Karpas-422 (cell line): Measurements from ENCODE around the gene ETV6. TPM values are rescaled to one million over a fixed set of nuclear protein-coding genes. Genes with fewer than 3 reads are reported as not detected.

ENCODE experiments used
- DNase-seq: peaks from one replicate; pipeline ENCODE4 v3.0.0-alpha.2; 2015
- H2AFZ ChIP-seq: fragments of 200-600 bp; sonication (generic); 2 replicates; pipeline ENCODE4 v1.6.1; 2014; ENCODE audit warnings: antibody characterized with exemption, low read length, mixed read lengths
- H3K27ac ChIP-seq: fragments of 200-600 bp; sonication (generic); 2 replicates; pipeline ENCODE4 v1.5.1; 2014; ENCODE audit warnings: mild to moderate bottlenecking, low read length, moderate library complexity
- H3K27me3 ChIP-seq: fragments of 200-600 bp; sonication (generic); 2 replicates; pipeline ENCODE4 v1.6.1; 2014; ENCODE audit warnings: low read length, mixed read lengths
- H3K36me3 ChIP-seq: fragments of 200-600 bp; sonication (generic); 2 replicates; pipeline ENCODE4 v1.6.1; 2014; ENCODE audit warnings: low read length, mixed read lengths; ENCODE audit not compliant: insufficient read depth
- H3K4me1 ChIP-seq: fragments of 200-600 bp; sonication (generic); 2 replicates; pipeline ENCODE4 v1.6.1; 2014; ENCODE audit warnings: mild to moderate bottlenecking, low read length, mixed read lengths
- H3K4me2 ChIP-seq: fragments of 200-600 bp; sonication (generic); 2 replicates; pipeline ENCODE4 v1.6.1; 2014; ENCODE audit warnings: low read length, low read depth, mild to moderate bottlenecking; ENCODE audit not compliant: poor library complexity, severe bottlenecking
- H3K4me3 ChIP-seq: fragments of 200-600 bp; sonication (generic); 2 replicates; pipeline ENCODE4 v1.5.1; 2014; ENCODE audit warnings: mild to moderate bottlenecking, antibody characterized with exemption, low read length, mixed read lengths
- H3K79me2 ChIP-seq: fragments of 200-600 bp; sonication (generic); 2 replicates; pipeline ENCODE4 v1.6.1; 2014; ENCODE audit warnings: mild to moderate bottlenecking, low read length, mixed read lengths
- H3K9ac ChIP-seq: fragments of 200-600 bp; sonication (generic); 2 replicates; pipeline ENCODE4 v1.6.0; 2014; ENCODE audit warnings: low read length
- H3K9me2 ChIP-seq: fragments of 200-600 bp; sonication (generic), shearing (Covaris generic); replicated peaks from 2 replicates; pipeline ENCODE4 v1.6.0; 2014; ENCODE audit warnings: mild to moderate bottlenecking, low read length, moderate library complexity; ENCODE audit not compliant: insufficient read depth
- H3K9me3 ChIP-seq: fragments of 300-700, 200-600 bp; sonication (generic); 2 replicates; pipeline ENCODE4 v1.6.1; 2014; ENCODE audit warnings: low read length, mixed read lengths
- H4K20me1 ChIP-seq: fragments of 200-600 bp; sonication (generic); 2 replicates; pipeline ENCODE4 v1.6.1; 2014; ENCODE audit warnings: mild to moderate bottlenecking, antibody characterized with exemption, low read length, low read depth; ENCODE audit not compliant: insufficient read depth
- total RNA-seq: library from RNA; depleted of rRNA; stranded (reverse); fragments of >200 nt; shearing (Covaris generic); gene quantifications from 2 replicates; pipeline ENCODE4 v1.2.3, GENCODE V29; 2014; ENCODE audit warnings: low replicate concordance

Gene ETV6
- total RNA-seq, 1 experiment from 2014 or later: 1.0 TPM

GRCh38 chr12:11916771-11917170 is 267.3 kb downstream of the ETV6 start:
- H3K27ac ChIP-seq: no peak overlapping the region
- no peaks in the 10 kb centered on the region for H3K27me3 ChIP-seq
- H4K20me1 ChIP-seq: no peaks in the 10 kb centered on the region
- DNase-seq: no peak
- no peaks in the 10 kb centered on the region for H3K9me2 ChIP-seq
- no peak overlapping the region for H3K9ac ChIP-seq
- no peak overlapping the region for H3K4me3 ChIP-seq
- no peaks in the 10 kb centered on the region for H3K79me2 ChIP-seq
- H3K36me3 ChIP-seq: no peaks in the 10 kb centered on the region
- H2AFZ ChIP-seq: no peak overlapping the region
- H3K4me2 ChIP-seq: no peak overlapping the region
- H3K4me1 ChIP-seq: no peaks in the 10 kb centered on the region
- H3K9me3 ChIP-seq: no peaks in the 10 kb centered on the region

DNA sequence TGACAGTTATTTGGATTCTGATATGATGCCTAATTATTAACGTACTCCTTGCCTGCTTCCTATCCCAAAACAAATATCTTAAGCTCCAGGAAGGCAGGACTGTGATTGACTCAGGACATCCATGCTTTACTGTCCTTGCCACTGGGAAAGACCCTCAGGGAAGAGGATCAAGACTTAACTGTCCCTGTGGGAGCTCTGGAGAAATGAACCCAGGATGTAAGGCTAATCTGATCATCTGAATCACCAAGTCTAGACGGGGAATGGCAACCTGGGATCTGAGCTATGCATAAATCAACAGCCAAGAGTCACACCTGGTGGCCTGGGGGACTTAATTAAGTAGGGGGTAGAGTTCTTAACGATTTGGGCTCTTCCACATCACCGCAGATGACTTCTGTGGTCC is 268.0 kb downstream of the ETV6 start:
- no peak overlapping the region for H3K4me2 ChIP-seq
- no peaks in the 10 kb centered on the region for H3K36me3 ChIP-seq
- H3K27ac ChIP-seq: no peak overlapping the region
- no peaks in the 10 kb centered on the region for H3K27me3 ChIP-seq
- no peaks in the 10 kb centered on the region for H4K20me1 ChIP-seq
- no peaks in the 10 kb centered on the region for H3K4me1 ChIP-seq
- no peak overlapping the region for H3K9ac ChIP-seq
- H3K79me2 ChIP-seq: no peaks in the 10 kb centered on the region
- DNase-seq: no peak
- H2AFZ ChIP-seq: no peak overlapping the region
- no peaks in the 10 kb centered on the region for H3K9me2 ChIP-seq
- no peaks in the 10 kb centered on the region for H3K9me3 ChIP-seq
- no peak overlapping the region for H3K4me3 ChIP-seq

DNA sequence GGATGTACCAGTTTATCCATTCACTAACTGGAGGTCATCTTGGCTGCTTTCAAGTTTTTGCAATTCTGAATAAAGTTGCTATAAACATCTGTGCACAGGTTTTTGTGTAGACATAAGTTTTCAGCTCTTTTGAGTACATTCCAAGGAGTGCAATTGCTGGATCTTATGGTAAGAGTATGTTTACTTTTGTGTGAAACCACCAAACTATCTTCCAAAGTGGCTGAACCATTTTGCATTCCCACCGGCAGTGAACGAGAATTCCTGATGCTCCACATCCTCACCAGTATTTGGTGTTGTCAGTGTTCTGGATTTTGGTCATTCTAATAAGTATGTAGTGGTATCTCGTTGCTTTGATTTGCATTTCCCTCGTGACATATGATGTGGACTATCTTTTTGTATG is 270.8 kb downstream of the ETV6 start:
- no peaks in the 10 kb centered on the region for H3K9me3 ChIP-seq
- no peaks in the 10 kb centered on the region for H3K4me1 ChIP-seq
- H3K4me3 ChIP-seq: no peak overlapping the region
- H4K20me1 ChIP-seq: no peaks in the 10 kb centered on the region
- H3K4me2 ChIP-seq: no peak overlapping the region
- H2AFZ ChIP-seq: no peak overlapping the region
- H3K9ac ChIP-seq: no peak overlapping the region
- H3K9me2 ChIP-seq: no peaks in the 10 kb centered on the region
- no peaks in the 10 kb centered on the region for H3K27me3 ChIP-seq
- DNase-seq: no peak
- H3K79me2 ChIP-seq: no peaks in the 10 kb centered on the region
- H3K36me3 ChIP-seq: no peaks in the 10 kb centered on the region
- no peak overlapping the region for H3K27ac ChIP-seq

DNA sequence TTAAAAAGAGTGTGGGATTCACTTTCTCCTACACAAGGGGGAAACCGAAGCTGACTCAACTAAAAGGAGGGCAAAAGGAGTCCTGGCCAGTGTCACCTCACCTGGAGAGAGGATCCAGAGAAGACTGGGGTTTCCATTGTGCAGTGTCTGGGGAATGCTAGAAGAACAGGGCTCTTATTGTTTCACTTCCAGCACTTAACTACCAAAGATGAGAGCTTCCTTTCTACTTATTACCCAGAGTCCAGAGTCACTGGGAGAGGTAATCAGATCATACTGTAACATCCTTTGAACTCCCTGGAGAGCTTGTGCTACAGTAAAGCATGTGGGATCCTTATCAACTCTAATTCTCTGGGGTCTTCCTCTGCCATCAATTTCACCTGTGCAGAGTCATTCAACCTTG is 272.9 kb downstream of the ETV6 start:
- Histone ChIP-seq H4K20me1 (no peaks in the 10 kb centered on the region), H3K4me2 (no peak overlapping the region)
- no peak for DNase-seq

DNA sequence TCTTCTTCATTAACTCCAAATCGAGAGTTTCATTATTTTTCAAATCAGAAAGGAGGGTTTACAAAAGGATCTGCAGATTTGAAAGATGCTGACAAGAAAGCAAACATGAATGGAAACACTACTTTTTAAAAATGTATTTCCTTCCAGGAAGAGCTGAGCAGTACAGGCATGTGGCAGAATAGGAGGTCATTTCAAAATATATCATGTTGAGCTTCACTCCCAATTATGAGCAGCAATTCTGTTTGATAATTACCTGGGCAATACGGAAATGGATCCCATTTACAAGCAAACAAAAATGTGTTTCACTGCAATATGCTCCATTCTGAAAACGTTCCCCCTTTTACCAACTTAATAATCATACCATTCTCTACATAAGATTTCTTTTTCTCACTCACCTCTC is 273.6 kb downstream of the ETV6 start:
- Histone ChIP-seq H3K4me3 (no peak overlapping the region), H3K27me3 (no peaks in the 10 kb centered on the region), H4K20me1 (no peaks in the 10 kb centered on the region), H2AFZ (no peak overlapping the region), H3K4me1 (no peaks in the 10 kb centered on the region), H3K9me2 (no peaks in the 10 kb centered on the region), H3K36me3 (no peaks in the 10 kb centered on the region), H3K9ac (no peak overlapping the region), H3K27ac (no peak overlapping the region), H3K9me3 (no peaks in the 10 kb centered on the region), H3K4me2 (no peak overlapping the region), H3K79me2 (no peaks in the 10 kb centered on the region)
- DNase-seq: no peak

More for the DNA sequence above, 272.9 kb downstream of the ETV6 start:
- no peaks in the 10 kb centered on the region for H3K79me2 ChIP-seq
- no peaks in the 10 kb centered on the region for H3K9me2 ChIP-seq
- no peaks in the 10 kb centered on the region for H3K4me1 ChIP-seq
- no peaks in the 10 kb centered on the region for H3K27me3 ChIP-seq
- H3K4me3 ChIP-seq: no peak overlapping the region
- no peaks in the 10 kb centered on the region for H3K36me3 ChIP-seq
- H3K9me3 ChIP-seq: no peaks in the 10 kb centered on the region
- no peak overlapping the region for H3K27ac ChIP-seq
- H3K9ac ChIP-seq: no peak overlapping the region
- H2AFZ ChIP-seq: no peak overlapping the region

- Histone ChIP-seq H3K4me1 (no peaks in the 10 kb centered on the region), H2AFZ (no peak overlapping the region), H3K27me3 (no peaks in the 10 kb centered on the region), H3K4me3 (no peak overlapping the region), H3K9me2 (no peaks in the 10 kb centered on the region), H3K27ac (no peak overlapping the region), H3K9ac (no peak overlapping the region), H4K20me1 (no peaks in the 10 kb centered on the region), H3K9me3 (no peaks in the 10 kb centered on the region), H3K36me3 (no peaks in the 10 kb centered on the region), H3K79me2 (no peaks in the 10 kb centered on the region), H3K4me2 (no peak overlapping the region)
- no peak for DNase-seq
Measured at GRCh38 chr12:11927286-11927935, 277.9 kb downstream of the ETV6 start.

- Histone ChIP-seq H2AFZ (no peak overlapping the region), H3K4me3 (no peak overlapping the region), H3K36me3 (no peaks in the 10 kb centered on the region), H3K27me3 (no peaks in the 10 kb centered on the region), H3K9ac (no peak overlapping the region), H3K9me3 (no peaks in the 10 kb centered on the region), H3K4me2 (no peak overlapping the region), H3K9me2 (no peaks in the 10 kb centered on the region), H3K27ac (no peak overlapping the region), H4K20me1 (no peaks in the 10 kb centered on the region), H3K79me2 (no peaks in the 10 kb centered on the region), H3K4me1 (no peaks in the 10 kb centered on the region)
- DNase-seq: no peak
Measured at GRCh38 chr12:11929714-11930113, 280.2 kb downstream of the ETV6 start.

GRCh38 chr12:11939223-11939622 is 289.7 kb downstream of the ETV6 start:
- Histone ChIP-seq H3K27me3 (no peaks in the 10 kb centered on the region), H4K20me1 (no peaks in the 10 kb centered on the region), H3K4me1 (no peaks in the 10 kb centered on the region), H3K36me3 (no peaks in the 10 kb centered on the region), H3K4me2 (no peak overlapping the region), H3K9me3 (no peaks in the 10 kb centered on the region), H3K4me3 (no peak overlapping the region), H3K9me2 (no peaks in the 10 kb centered on the region), H3K79me2 (no peaks in the 10 kb centered on the region), H3K27ac (no peak overlapping the region), H3K9ac (no peak overlapping the region), H2AFZ (no peak overlapping the region)
- DNase-seq: no peak
